Measurements from ENCODE around the gene KATNA1.

KATNA1 gene

GRCh38 chr6:149614337-149614736 is 34.2 kb downstream of the KATNA1 start:
- TF ChIP-seq TAF1 (IDR thresholded peaks at IDR 0.05; ENCODE audit: borderline replicate concordance, insufficient read depth, low read length) (no peak), FOXP2 (optimal IDR thresholded peaks at IDR 0.05; ENCODE audit: borderline replicate concordance, extremely low read depth, extremely low read length, insufficient read depth) (no peak), REST (IDR thresholded peaks at IDR 0.05; ENCODE audit: insufficient read depth in 1 of 2, low read depth in 2 of 2, low read length in 2 of 2) (no peak), POLR2AphosphoS5 (IDR thresholded peaks at IDR 0.05; ENCODE audit: low read depth, low read length) (no peak), SIN3A (IDR thresholded peaks at IDR 0.05; ENCODE audit: borderline replicate concordance, insufficient read depth, low read length) (no peak)

- TF ChIP-seq POLR2AphosphoS5 (IDR thresholded peaks at IDR 0.05; ENCODE audit: low read depth, low read length), result no peak
- no peak for TF ChIP-seq SIN3A (IDR thresholded peaks at IDR 0.05; ENCODE audit: borderline replicate concordance, insufficient read depth, low read length)
- TF ChIP-seq REST (IDR thresholded peaks at IDR 0.05; ENCODE audit: insufficient read depth in 1 of 2, low read depth in 2 of 2, low read length in 2 of 2), result no peak
- no peak for TF ChIP-seq FOXP2 (optimal IDR thresholded peaks at IDR 0.05; ENCODE audit: borderline replicate concordance, extremely low read depth, extremely low read length, insufficient read depth)
- no peak for TF ChIP-seq TAF1 (IDR thresholded peaks at IDR 0.05; ENCODE audit: borderline replicate concordance, insufficient read depth, low read length)
These were observed 40.0 kb downstream of the KATNA1 start for GRCh38 chr6:149608381-149608982.

- TF ChIP-seq POLR2AphosphoS5 (IDR thresholded peaks at IDR 0.05; ENCODE audit: low read depth, low read length), result no peak
- TF ChIP-seq REST (IDR thresholded peaks at IDR 0.05; ENCODE audit: insufficient read depth in 1 of 2, low read depth in 2 of 2, low read length in 2 of 2), result no peak
- no peak for TF ChIP-seq SIN3A (IDR thresholded peaks at IDR 0.05; ENCODE audit: borderline replicate concordance, insufficient read depth, low read length)
- no peak for TF ChIP-seq TAF1 (IDR thresholded peaks at IDR 0.05; ENCODE audit: borderline replicate concordance, insufficient read depth, low read length)
- no peak for TF ChIP-seq FOXP2 (optimal IDR thresholded peaks at IDR 0.05; ENCODE audit: borderline replicate concordance, extremely low read depth, extremely low read length, insufficient read depth)
These were observed 48.0 kb downstream of the KATNA1 start for GRCh38 chr6:149600508-149600907.

- TF ChIP-seq REST (IDR thresholded peaks at IDR 0.05; ENCODE audit: insufficient read depth in 1 of 2, low read depth in 2 of 2, low read length in 2 of 2), result no peak
These were observed 55.1 kb downstream of the KATNA1 start for GRCh38 chr6:149593408-149593807.

- no peak for TF ChIP-seq SIN3A (IDR thresholded peaks at IDR 0.05; ENCODE audit: borderline replicate concordance, insufficient read depth, low read length)
These were observed 55.5 kb downstream of the KATNA1 start for GRCh38 chr6:149592983-149593382.

Data from PFSK-1 (cell line).